KBM-7 (cell line): ENCODE data around the gene IQCE.

Source experiments
- DNase-seq: peaks from one replicate; pipeline ENCODE4 v3.0.0-alpha.2; 2015
- in situ Hi-C: fragments of 300-500 bp; cut with MboI; formaldehyde crosslinking; loops from 2 replicates; pipeline ENCODE4 v1.14.3; 2020; ENCODE audit warnings: low sequenced_read_pairs, low pct_unique_long_range_greater_than_20kb, mixed read lengths

IQCE gene

DNA sequence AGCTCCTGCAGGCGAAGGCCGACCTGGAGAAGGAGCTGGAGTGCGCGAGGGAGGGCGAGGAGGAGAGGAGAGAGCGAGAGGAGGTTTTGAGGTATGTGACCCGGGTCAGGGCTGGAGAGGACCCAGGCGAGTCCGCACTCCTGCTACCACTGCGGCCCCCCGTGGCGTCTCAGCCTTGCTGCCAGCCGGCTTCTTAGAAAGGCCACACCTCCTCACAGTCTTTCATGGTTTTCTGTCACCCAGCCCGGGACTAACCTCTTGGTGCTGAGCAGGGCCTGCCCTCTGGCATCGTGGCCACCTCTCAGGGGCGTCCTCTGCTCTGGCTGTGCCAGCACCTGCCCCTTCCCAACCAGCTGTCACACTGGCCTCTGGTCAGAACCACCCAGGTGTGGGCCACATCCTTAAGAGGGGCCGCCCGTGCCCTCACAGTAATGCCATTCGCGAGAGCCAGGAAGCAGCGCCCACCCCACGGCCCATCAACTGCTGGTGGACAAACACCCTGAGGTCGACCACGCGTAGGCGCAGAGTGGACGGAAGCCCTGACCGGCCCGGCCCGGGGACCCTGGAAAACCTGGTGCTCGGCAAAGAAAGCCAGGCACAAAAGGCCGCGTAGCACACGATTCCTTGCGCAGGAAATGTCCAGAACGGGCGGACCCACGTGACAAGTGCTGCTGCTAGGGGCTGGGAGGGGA is 34.4 kb downstream of the IQCE start:
- DNase-seq = no peak
- in situ Hi-C loops = no loop called here

DNA sequence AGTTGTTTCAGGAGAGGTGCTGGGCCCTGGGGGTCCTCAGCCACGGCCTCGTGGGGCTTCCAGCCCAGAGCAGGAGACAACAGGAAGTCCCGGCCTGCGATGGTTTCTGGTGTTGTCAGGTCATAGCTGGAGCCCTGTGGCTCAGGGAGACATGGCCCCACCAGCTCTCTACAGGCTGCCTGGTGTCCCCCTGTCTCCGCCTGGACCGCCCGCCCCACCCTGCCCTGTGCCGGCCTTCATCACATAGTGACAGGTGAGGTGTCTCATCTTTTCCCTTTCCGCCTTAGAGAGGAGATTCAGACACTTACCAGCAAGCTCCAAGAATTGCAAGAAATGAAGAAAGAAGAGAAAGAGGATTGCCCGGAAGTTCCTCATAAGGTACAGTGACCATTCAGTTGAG is 35.8 kb downstream of the IQCE start:
- in situ Hi-C loops = no loop called here
- DNase-seq = no peak

DNA sequence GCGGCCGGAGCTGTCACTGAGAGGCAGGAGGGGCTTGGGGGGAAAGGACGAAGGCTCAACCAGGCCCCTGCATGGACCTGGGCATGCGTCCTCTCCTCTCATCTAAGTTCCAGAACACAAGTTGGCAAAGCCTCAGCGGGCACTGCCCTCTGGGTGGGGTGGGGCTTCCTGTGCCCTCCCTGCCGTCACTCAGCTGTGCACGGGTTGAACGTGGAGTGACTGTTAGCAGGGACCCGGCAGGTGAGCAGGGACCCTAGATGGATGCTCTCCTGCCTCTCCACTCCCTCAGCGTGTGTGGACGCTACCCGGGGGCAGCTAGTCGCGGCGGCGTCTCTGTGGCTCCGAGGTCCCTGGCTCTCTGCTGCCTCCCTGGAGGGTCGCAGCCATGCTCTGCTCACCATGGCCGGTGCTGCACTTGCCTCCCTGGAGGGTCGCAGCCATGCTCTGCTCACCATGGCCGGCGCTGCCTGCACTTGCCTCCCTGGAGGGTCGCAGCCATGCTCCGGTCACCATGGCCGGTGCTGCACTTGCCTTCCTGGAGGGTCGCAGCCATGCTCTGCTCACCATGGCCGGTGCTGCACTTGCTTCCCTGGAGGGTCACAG is 36.6 kb downstream of the IQCE start:
- in situ Hi-C loops = no loop called here
- DNase-seq = no peak

DNA sequence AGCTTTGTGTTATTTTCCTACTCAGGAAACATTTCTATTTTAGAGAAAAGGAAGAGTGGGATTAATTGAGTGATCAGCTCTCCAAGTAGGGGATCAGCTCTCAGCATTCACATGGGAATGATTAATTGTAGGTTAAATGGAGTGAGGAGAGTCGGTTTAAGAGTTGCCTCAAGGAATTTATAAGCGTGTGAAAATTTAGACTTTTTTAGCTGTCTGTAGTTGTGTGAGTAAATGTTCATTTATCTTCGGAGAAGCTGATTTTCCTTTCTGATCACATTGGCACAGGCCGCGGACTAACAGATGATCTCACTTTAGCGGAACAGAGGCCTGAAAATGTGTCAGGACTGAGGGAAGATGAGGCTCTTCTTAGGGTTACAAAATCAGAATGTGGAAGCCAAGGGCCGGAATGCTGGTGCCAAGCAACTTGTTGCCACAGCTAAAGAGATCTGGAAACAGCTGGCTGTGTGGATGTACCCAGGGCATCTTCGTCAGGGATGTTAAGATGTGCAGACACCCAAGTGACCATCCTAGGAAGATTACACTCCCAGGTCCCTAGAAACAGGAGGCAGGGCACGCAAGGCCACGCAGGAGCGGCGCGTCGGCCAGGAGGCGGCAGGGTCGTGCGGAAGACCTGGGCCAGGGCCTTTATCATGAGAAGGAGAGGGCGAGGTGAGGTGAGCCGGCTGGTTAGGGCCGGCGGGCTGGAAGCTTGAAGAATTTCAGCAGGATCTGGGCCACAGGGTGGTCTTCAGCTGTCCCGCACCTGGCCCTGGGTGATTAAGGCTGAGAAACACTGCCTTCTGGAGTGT is 37.9 kb downstream of the IQCE start:
- DNase-seq = no peak
- in situ Hi-C loops = no loop called here

DNA sequence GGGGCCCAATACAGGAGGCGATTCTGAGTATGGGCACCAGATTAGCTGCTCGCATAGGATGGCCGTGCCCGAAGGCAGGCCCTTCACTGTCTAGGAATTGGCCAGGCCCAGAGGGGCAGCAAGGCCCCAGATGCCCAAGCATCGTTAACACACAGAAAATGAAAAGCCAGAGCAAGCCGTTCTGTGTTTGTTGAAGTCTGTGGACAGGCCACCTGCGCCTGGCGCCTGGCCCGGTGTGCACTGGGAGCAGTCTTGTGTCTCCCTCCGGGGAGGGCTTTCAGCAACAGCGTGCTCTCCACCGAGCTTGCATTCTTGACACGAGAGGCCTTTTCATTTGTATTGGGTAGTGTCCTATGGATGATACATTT is 38.5 kb downstream of the IQCE start:
- no peak for DNase-seq
- in situ Hi-C loops = no loop called here

DNA sequence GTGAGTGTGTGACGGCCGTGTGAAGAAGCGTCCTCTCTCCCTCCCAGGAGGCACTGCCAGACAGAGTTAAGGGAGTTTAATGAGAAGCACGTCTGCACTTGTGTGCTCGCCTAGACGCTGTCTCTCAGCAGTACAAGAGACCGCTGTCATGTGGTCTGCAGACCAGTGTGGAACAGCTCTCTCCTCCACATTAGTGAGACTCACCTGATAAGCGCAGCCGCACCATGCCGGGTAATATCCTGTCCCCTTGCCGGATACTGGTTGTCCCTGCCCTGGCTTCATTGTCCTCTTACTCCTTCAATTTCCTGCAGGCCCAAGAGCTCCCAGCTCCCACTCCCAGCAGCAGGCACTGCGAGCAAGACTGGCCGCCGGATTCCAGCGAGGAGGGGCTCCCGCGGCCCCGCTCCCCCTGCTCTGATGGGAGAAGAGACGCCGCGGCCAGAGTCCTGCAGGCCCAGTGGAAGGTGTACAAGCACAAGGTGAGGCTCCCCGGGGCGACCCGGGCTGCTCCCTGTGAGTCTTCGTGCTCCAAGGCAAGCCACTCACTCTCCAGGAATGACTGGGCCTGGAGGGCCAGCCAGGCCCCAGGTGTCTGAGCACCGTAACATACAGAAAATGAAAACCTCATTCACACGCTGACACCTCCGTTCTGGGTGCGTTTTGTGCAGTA is 39.5 kb downstream of the IQCE start:
- in situ Hi-C loops = no loop called here
- no peak for DNase-seq

DNA sequence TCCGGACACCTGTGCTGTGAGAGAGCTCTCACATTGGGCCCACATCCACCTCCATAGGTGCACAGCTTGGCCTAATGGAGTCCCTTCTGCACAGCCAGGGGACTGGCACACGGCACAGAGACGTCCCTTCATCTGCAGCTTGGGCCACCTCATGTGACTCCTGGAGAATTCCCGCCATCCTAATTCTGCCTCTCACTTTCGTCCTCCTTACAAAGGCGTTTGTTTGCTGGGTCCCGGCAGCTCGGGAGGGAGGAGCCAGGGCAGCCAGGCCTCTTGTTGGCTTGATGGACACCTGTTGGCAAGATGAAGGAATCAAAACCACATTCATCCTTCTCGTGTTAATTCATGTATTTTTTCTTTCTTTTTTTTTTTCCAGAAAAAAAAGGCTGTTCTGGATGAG is 42.3 kb downstream of the IQCE start:
- DNase-seq = no peak
- in situ Hi-C loops = no loop called here

DNA sequence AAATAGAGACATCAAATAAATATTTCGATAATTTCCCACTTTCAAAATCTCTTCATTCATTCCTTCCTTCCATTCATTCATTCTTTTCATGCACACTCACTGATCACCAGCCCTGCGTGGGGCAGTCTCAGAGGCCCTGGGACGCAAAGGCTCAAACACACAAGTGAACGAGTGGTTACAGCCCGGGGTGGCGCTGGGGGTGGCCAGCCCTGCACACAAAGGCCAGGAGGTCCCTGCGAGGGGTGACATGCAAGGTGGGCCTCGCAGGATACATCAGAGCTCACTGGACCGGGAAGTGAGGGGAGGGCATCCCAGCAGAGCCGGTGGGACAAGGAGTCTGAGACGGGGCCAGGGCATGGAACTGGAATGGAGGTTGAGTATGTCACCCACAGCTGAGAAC is 43.1 kb downstream of the IQCE start:
- DNase-seq = no peak
- in situ Hi-C loops = no loop called here

DNA sequence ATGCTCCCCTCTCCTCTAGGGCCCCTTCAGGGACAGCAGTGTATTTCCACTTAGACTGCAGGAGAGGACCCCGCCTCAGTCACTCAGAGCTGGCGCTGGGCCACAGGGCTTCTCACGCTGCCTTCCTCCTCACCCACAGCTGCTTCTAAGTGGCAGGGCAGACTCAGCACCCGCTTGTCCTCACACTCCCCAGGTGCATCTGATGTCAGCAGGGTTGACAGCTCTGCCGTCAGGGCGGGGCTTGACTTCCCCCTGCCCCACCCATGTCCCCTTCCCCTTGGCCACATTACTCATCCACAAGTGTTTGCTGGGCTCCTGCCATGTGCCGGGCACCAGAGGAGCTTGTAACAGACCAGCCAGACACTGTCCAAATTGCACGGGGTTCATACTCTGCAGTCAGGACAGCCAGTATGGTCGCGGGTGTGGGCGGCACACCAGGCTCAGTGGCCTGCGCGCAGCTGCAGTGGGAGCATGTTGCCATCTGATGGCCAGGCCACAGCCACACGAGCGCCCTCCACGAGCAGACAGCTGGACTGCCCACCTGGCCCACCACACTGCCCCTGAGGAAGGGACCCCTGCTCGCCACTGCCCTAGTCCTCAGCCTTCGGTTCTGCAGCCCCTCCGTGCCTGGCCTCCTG is 43.7 kb downstream of the IQCE start:
- in situ Hi-C loops = no loop called here
- no peak for DNase-seq

DNA sequence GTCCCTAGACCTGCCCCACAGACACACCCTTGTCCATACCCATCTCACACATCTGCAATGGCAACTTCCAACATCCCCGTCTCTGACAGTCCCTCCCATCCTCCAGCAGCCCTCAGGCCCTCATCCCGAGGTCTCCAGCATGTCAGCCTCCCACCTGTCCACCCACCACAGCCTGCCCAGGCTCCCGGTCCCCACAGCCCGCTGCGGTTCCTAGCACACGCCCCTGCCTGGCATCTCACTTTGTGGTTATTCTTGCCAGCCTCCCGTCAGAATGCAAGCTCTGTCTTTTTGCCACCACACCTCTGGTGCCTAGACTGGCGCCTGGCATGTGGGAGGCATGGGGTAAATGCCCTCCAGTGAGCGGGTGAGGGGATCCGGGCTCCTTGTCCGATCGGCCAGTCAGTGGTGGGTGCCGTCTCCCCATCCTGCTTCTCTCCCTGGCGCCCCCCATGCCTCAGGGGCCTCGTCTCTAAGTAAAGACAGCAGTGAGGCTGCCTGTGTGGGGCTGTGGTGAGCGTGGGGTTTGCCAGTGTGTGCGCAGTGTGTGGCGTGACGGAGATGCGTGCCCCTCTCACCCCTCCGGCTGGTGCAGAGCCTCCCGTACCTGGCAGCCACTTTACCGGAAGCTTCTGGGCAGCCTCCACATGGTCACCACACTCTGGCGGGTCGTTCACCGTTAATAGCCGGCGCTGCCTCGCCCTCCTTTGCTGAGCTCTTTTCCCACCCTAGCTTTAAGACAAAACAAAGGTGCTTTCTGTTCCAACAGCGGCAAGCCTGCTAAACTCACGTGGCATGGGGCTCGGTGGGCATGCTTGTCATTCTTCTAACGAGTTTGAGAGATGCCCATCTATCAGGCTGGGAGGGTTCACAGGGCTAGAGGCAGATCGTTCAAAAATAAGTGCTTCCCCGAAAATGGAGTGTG is 44.5 kb downstream of the IQCE start:
- in situ Hi-C loops = no loop called here
- no peak for DNase-seq

DNA sequence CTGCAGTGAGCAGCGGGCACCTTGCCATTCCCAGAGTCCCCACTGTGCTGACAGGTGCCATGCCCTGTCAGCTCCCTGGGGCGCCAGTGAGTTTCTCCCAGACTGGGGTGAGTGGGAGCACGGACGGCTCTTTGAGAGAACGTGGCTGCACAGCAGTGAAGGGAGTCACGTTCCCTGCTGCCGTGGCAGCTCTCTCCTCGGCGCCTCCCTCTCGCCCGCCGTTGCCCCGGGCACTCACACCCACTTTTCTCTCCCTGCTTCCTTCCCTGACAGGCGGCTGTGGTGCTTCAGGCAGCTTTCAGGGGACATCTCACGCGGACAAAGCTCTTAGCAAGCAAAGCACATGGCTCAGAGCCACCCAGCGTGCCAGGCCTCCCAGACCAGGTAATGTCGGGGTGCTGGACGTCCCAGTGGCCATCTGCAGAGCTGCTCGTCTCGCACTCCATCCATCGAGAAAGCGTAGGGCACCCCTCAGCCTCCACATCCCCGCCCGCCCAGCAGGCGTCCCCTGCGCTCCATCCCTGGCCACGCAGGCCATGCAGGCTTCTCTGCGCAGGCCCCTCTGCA is 45.9 kb downstream of the IQCE start:
- in situ Hi-C loops = no loop called here
- no peak for DNase-seq

DNA sequence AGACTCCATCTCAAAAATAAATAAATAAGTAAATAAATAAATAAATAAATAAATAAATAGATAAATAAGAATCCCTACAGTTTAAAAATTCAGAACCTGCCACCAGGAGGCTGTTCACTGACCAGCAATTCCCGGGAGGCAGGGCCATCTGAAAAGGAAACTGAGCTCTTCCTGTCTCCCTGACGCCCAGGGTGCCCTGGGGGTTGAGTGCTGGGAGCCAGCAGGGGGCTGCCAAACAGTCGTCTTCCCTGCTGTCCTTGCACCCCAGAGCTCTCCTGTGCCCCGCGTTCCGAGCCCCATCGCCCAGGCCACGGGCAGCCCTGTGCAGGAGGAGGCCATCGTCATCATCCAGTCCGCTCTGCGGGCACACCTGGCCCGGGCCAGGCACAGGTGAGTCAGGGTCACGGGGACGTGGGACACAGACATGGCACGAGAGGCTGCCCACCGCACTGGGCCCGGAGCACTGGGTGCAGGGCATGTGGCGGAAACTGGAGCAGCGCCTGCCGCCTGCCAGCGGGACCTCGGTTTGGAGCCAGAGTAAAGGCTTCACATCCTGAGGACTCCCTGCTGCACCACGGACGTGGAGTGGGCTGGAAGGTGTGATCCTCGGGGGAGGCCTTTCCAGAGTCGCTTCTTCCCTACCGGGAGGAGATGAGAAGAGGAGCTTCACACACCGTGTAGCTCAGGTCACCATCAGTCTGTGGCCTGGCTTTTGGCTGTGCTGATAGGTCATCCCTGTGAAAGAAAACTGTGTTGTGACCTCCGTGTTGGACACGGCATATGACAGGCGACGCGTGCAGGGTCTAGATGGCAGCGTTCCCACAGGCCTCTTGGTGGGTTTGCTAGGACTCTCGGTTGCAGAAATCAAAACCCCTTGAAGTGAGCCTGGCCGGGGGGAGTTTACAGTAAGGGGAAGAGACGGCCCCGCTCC is 47.1 kb downstream of the IQCE start:
- no peak for DNase-seq
- in situ Hi-C loops = no loop called here

DNA sequence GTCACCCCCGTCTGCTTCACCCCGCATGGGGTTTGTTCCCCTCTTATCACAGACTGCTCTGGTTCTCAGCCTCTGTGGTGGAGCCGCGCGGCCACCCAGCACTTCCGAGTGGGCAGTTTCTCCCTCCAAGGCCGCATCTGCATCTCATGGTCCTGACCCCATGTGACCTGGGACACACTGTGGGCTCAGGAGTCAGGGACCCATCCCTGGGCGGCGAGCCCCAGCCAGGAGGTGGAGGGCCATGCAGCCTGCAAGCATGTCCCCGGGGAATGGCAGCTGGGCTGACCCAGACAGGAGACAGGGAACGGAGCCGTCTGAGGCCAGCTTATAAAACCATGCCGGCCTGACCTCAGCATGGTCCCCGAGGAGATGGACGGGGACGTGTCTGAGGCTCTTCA is 47.8 kb downstream of the IQCE start:
- in situ Hi-C loops = no loop called here
- DNase-seq = no peak

DNA sequence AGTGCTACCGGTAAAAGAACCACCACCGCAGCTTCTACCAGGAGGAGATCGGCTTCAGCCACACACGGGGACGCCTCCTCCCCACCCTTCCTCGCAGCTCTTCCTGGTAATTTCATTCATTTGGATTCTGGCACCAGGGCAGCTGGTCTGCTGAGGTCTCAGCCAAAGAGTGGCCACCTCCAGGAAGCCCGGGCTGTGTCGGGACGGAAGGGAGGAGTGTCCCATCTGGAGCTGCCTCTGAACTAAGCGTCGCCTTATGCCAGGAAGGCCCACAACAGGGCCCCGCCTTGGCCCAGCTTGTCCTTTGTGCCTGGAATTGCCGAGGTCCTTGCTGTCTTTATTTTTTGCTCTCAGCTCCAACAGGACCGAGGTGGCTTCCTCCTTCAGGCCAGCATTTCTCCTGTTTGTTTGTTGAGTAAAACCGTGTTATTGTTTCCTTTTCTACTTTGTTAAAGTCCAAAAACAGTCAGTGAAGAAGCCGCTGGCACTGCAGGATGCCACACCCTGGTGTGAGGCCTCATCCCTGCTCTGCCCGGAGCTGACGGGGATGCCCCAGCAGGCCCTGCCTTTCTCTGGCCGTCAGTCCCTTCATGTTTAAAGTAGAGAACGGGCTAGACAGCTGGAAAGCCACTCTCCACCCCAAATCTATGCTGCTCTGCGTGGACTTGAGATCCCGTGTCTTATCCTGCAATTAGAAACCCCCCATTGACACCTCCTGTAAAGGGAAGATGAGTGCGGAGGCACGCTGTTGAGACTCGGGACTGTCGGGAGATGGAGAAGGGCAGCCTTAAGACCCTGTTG is 48.5 kb downstream of the IQCE start:
- DNase-seq = no peak
- in situ Hi-C loops = no loop called here

DNA sequence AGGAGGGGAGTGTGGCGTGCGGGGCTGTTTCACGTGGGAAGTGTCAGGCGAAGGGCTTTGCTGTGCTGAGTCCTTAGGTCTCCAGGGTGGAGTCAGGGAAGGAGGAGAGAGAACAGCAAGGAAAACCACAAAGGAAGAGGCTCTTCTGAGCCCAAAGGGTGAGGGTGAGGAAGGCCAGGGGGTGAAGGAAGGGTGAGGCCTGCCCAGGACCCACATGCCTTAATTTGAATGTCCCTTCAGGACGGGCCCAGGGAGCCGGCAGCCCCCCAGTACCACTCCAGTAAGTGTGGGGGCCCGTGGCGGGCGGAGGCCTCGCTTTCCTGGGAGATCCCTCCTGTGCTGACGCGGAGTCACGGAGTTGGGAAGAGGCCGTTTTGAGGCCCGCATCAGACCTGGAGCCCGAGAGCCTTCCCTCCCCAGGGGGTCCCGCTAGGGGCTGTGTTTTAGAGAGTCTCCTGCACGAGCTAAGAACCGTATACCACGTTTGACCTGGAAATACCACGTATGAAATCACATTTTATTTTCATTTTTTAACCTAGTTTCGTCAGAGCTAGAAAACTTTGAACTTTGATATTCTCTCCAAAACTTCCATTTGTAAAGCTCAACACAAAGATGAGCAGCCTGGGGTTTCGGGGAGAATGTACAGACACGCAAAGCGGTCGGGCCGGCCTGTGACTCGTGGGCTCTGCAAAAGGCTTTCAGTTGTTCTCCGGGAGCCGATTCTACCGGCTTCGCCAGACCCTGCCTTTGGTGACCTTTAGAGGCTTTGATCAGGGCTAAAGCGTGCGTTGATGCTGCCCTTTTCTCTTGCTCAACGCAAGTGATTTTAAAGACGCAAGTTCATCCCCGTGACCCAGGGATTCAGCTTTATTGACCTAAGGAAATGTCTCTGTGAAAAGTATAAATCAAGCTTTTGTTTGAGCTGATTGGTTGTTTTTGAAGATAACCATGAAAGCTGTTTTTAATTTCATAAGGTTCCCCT is 49.4 kb downstream of the IQCE start:
- in situ Hi-C loops = no loop called here
- DNase-seq = no peak
